Coronary artery (tissue), 2 donors: ENCODE results near the gene GDF2.

Source experiments
- DNase-seq: peaks from one replicate; pipeline ENCODE4 v3.0.0-alpha.2; 2017; ENCODE audit warnings: low spot score
- H3K27ac ChIP-seq, 2 donors: fragments of 200-600 bp; sonication (generic); one replicate each; pipeline ENCODE4 v1.5.1; 2016 to 2019
- H3K4me3 ChIP-seq: fragments of 200-600 bp; sonication (generic); 2 replicates; pipeline ENCODE4 v1.5.1; 2016; ENCODE audit warnings: mild to moderate bottlenecking, moderate library complexity
- CTCF ChIP-seq: fragments of 200-600 bp; sonication (generic); IDR thresholded peaks from one replicate; pipeline ENCODE4 v1.5.1; 2019; ENCODE audit warnings: antibody characterized with exemption

GDF2 gene

GRCh38 chr10:47353351-47353750 is 31.1 kb downstream of the GDF2 start:
- Histone ChIP-seq H3K27ac (no peak overlapping the region), H3K4me3 (no peak overlapping the region)
- DNase-seq = no peak
- no peak for TF ChIP-seq CTCF

- no peak for TF ChIP-seq CTCF
- H3K4me3 ChIP-seq = no peak overlapping the region
- no peak for DNase-seq
- no peak overlapping the region for H3K27ac ChIP-seq
These were observed 31.9 kb downstream of the GDF2 start for GRCh38 chr10:47354165-47354564.

GRCh38 chr10:47354900-47355299 is 32.6 kb downstream of the GDF2 start:
- no peak for TF ChIP-seq CTCF
- Histone ChIP-seq H3K4me3 (no peak overlapping the region), H3K27ac (no peak overlapping the region)
- no peak for DNase-seq

GRCh38 chr10:47356708-47357107 is 34.5 kb downstream of the GDF2 start:
- TF ChIP-seq CTCF = no peak
- no peak for DNase-seq
- no peak overlapping the region for H3K27ac ChIP-seq
- no peak overlapping the region for H3K4me3 ChIP-seq

- TF ChIP-seq CTCF = no peak
- no peak overlapping the region for H3K4me3 ChIP-seq
- H3K27ac ChIP-seq = no peak overlapping the region
- DNase-seq = no peak
These were observed 34.9 kb downstream of the GDF2 start for GRCh38 chr10:47357131-47357582.

- no peak for TF ChIP-seq CTCF
- peak; percentile 59 for DNase-seq
- Histone ChIP-seq H3K27ac (no peak overlapping the region), H3K4me3 (no peak overlapping the region)
These were observed 35.7 kb downstream of the GDF2 start for GRCh38 chr10:47357911-47358310.

GRCh38 chr10:47358457-47358856 is 36.2 kb downstream of the GDF2 start:
- no peak overlapping the region for H3K4me3 ChIP-seq
- TF ChIP-seq CTCF = no peak
- peak; percentile 52 for DNase-seq

More at GRCh38 chr10:47358457-47358856, 36.2 kb downstream of the GDF2 start:
- no peak overlapping the region for H3K27ac ChIP-seq
